Ishikawa (cell line): Measurements from ENCODE around the gene ZNF423.

ENCODE experiments used
- CEBPB ChIP-seq: IDR thresholded peaks from 2 replicates; pipeline ENCODE4 v1.6.1; 2012
- CREB1 ChIP-seq: IDR thresholded peaks from 2 replicates; pipeline ENCODE4 v1.6.1; 2012; ENCODE audit warnings: low read depth
- EGR1 ChIP-seq: IDR thresholded peaks from 2 replicates; pipeline ENCODE4 v1.6.1; 2012
- EP300 ChIP-seq: IDR thresholded peaks from 2 replicates; pipeline ENCODE4 v1.6.1; 2012; ENCODE audit warnings: borderline replicate concordance
- MAX ChIP-seq: IDR thresholded peaks from 2 replicates; pipeline ENCODE4 v1.6.1; 2012
- NFIC ChIP-seq: IDR thresholded peaks from 2 replicates; pipeline ENCODE4 v1.6.1; 2012
- RAD21 ChIP-seq: IDR thresholded peaks from 2 replicates; pipeline ENCODE4 v1.6.1; 2012; ENCODE audit warnings: low read depth
- REST ChIP-seq: IDR thresholded peaks from 2 replicates; pipeline ENCODE4 v1.6.1; 2012; ENCODE audit warnings: low read depth, mild to moderate bottlenecking
- TAF1 ChIP-seq: IDR thresholded peaks from 2 replicates; pipeline ENCODE4 v1.6.1; 2012; ENCODE audit warnings: low read depth, mild to moderate bottlenecking
- TCF12 ChIP-seq: IDR thresholded peaks from 2 replicates; pipeline ENCODE4 v1.6.1; 2012; ENCODE audit warnings: low read depth
- TEAD4 ChIP-seq: IDR thresholded peaks from 2 replicates; pipeline ENCODE4 v1.6.1; 2012
- YY1 ChIP-seq: IDR thresholded peaks from 2 replicates; pipeline ENCODE4 v1.6.1; 2012; ENCODE audit warnings: low read depth
- ZBTB7A ChIP-seq: IDR thresholded peaks from 2 replicates; pipeline ENCODE4 v1.6.1; 2012; ENCODE audit warnings: low read depth
- TF ChIP-seq, protein P1 (sequence below): IDR thresholded peaks from 2 replicates; pipeline ENCODE4 v1.6.1; 2012

- no peak for TF ChIP-seq TCF12
- TF ChIP-seq EP300 = no peak
- TF ChIP-seq REST = no peak
- TF ChIP-seq EGR1 = no peak
- TF ChIP-seq MAX = no peak
- TF ChIP-seq, protein P1, sequence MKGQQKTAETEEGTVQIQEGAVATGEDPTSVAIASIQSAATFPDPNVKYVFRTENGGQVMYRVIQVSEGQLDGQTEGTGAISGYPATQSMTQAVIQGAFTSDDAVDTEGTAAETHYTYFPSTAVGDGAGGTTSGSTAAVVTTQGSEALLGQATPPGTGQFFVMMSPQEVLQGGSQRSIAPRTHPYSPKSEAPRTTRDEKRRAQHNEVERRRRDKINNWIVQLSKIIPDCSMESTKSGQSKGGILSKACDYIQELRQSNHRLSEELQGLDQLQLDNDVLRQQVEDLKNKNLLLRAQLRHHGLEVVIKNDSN = no peak
- no peak for TF ChIP-seq CREB1
- no peak for TF ChIP-seq TAF1
- TF ChIP-seq TEAD4 = no peak
- no peak for TF ChIP-seq YY1
- TF ChIP-seq NFIC = no peak
- TF ChIP-seq CEBPB = no peak
- TF ChIP-seq ZBTB7A = no peak
- no peak for TF ChIP-seq RAD21
Observed at GRCh38 chr16:49849754-49850108, 6.2 kb downstream of the ZNF423 start.
